GM12878 (cell line): ENCODE data around the gene BCL11A.

Experiments used
- CTCF ChIP-seq, 3 experiments: IDR thresholded peaks in 2 of 3; conservative IDR thresholded peaks in 1 of 3; 2 replicates each; pipeline ENCODE4 v1.5.1; 2011; ENCODE audit warnings: low read depth in 3 of 3, low read length in 3 of 3, mild to moderate bottlenecking in 3 of 3, control low read depth in 2 of 3, moderate library complexity in 2 of 3, inconsistent platforms in 1 of 3, mixed read lengths in 1 of 3; ENCODE audit not compliant: control insufficient read depth in 2 of 3, insufficient read depth in 1 of 3; ENCODE audit errors: extremely low read depth in 1 of 3
- MLLT1 ChIP-seq: fragments of 450-650 bp; IDR thresholded peaks from 2 replicates; pipeline ENCODE4 v1.6.1; 2016; ENCODE audit warnings: mild to moderate bottlenecking
- ZBED1 ChIP-seq: IDR thresholded peaks from 2 replicates; pipeline ENCODE4 v1.6.1; 2016; ENCODE audit warnings: borderline replicate concordance
- ZBTB40 ChIP-seq: fragments of 450-650 bp; IDR thresholded peaks from 2 replicates; pipeline ENCODE4 v1.6.1; 2016; ENCODE audit warnings: mild to moderate bottlenecking, moderate library complexity, borderline replicate concordance

- TF ChIP-seq MLLT1 (no peak), CTCF (IDR thresholded peaks at IDR 0.05 in 2 of 3, conservative IDR thresholded peaks at IDR 0.05 in 1 of 3; ENCODE audit: control insufficient read depth in 2 of 3, extremely low read depth in 1 of 3, insufficient read depth in 1 of 3, low read depth in 3 of 3, low read length in 3 of 3) (no peak), ZBED1 (no peak), ZBTB40 (no peak)
Measured at GRCh38 chr2:60517446-60517845, 36.0 kb downstream of the BCL11A start.
